GM12864 (cell line): ENCODE measurements around the gene ACSL1.

Experiments used
- DNase-seq: peaks from one replicate; pipeline ENCODE4 v3.0.0-alpha.2; 2011; ENCODE audit warnings: low read depth
- H3K4me3 ChIP-seq: 2 replicates; pipeline ENCODE4 v1.5.1; 2011; ENCODE audit warnings: mild to moderate bottlenecking, low read depth, low read length, control low read depth
- CTCF ChIP-seq: IDR thresholded peaks from 2 replicates; pipeline ENCODE4 v1.5.1; 2011; ENCODE audit warnings: low read depth, mild to moderate bottlenecking, moderate library complexity, low read length, control low read depth, inconsistent platforms; ENCODE audit errors: missing control alignments

The ACSL1 gene

GRCh38 chr4:184850431-184851199 is 24.8 kb upstream of the ACSL1 start:
- peak; percentile 61 for DNase-seq
- no peak for TF ChIP-seq CTCF

GRCh38 chr4:184850018-184850417 is 24.2 kb upstream of the ACSL1 start:
- no peak for TF ChIP-seq CTCF
- no peak for DNase-seq
- peak overlapping the region; percentile 15; the same call in 1 of the 2 replicates for H3K4me3 ChIP-seq

More at GRCh38 chr4:184850431-184851199, 24.8 kb upstream of the ACSL1 start:
- H3K4me3 ChIP-seq: peak overlapping the region; percentile 15; the same call in 1 of the 2 replicates

- DNase-seq: no peak
- no peak overlapping the region for H3K4me3 ChIP-seq
- TF ChIP-seq CTCF: no peak
Observed at GRCh38 chr4:184849185-184849584, 23.4 kb upstream of the ACSL1 start.

GRCh38 chr4:184848510-184848909 is 22.7 kb upstream of the ACSL1 start:
- no peak for TF ChIP-seq CTCF
- DNase-seq: no peak
- H3K4me3 ChIP-seq: no peak overlapping the region

- no peak overlapping the region for H3K4me3 ChIP-seq
- no peak for TF ChIP-seq CTCF
- DNase-seq: no peak
Observed at GRCh38 chr4:184846531-184846930, 20.8 kb upstream of the ACSL1 start.

- DNase-seq: no peak
- no peak for TF ChIP-seq CTCF
- no peak overlapping the region for H3K4me3 ChIP-seq
Observed at GRCh38 chr4:184845367-184846021, 19.7 kb upstream of the ACSL1 start.
